HepG2 (cell line): ENCODE measurements around the gene AP2S1. TPM values are rescaled to one million over a fixed set of nuclear protein-coding genes. Genes with fewer than 3 reads are reported as not detected.

Experiments
- ATAC-seq: fragments of 200-7000 bp; cut with Tn5 transposase; 3 replicates; pipeline ENCODE4 v1.9.1; 2020; ENCODE audit warnings: mild to moderate bottlenecking, moderate library complexity
- BruUV-seq: library from RNA; stranded (reverse); fragments of 400-500 nt; replicated peaks from 2 replicates; lab custom pipeline; 2021; lab: Mats Ljungman, UMichigan
- CTCF ChIA-PET: fragments of 300-600 bp; formaldehyde crosslinking; extraction: SDS; loops from one replicate; lab custom pipeline; 2021; ENCODE audit warnings: low total read pairs, inconsistent platforms, low intra/inter-chr PET ratio; lab: Yijun Ruan, JAX
- POLR2A ChIA-PET: fragments of 350-600 bp; sonication (Branson Sonifier 250); formaldehyde crosslinking; loops from one replicate; lab custom pipeline; 2020; ENCODE audit warnings: antibody characterized with exemption, inconsistent platforms; lab: Yijun Ruan, JAX
- DNase-seq: peaks from one replicate; pipeline ENCODE4 v3.0.0-alpha.2; 2015; ENCODE audit warnings: low spot score
- FAIRE-seq: peaks from 3 replicates; lab custom pipeline; 2011; peaks lifted over from hg19 to GRCh38; lab: Jason Lieb, UNC
- H2AFZ ChIP-seq: one replicate; pipeline ENCODE4 v1.6.1; 2011; ENCODE audit warnings: low read length, inconsistent platforms
- H3K27ac ChIP-seq: fragments of 300-600 bp; 3 replicates; pipeline ENCODE4 v1.8.0; 2011; ENCODE audit warnings: mixed run types, mild to moderate bottlenecking, mixed read lengths, low read length, inconsistent platforms; ENCODE audit not compliant: insufficient read depth; ENCODE audit errors: extremely low read length
- H3K27me3 ChIP-seq, 2 experiments: fragments of 200-600 bp in 1 of 2; 2 replicates in 1 of 2; 3 replicates in 1 of 2; pipeline versions ENCODE4 v1.6.0 to v1.8.0; 2011; ENCODE audit warnings: low read length in 2 of 2, mild to moderate bottlenecking in 2 of 2, moderate library complexity in 2 of 2, inconsistent platforms in 1 of 2; ENCODE audit not compliant: insufficient read depth in 2 of 2, control insufficient read depth in 1 of 2
- H3K36me3 ChIP-seq, 2 experiments: fragments of 200-600 bp in 1 of 2; replicated peaks in 1 of 2; 2 replicates in 1 of 2; 3 replicates in 1 of 2; pipeline versions ENCODE4 v1.5.1 to v1.8.0; 2011; ENCODE audit warnings: low read length in 2 of 2, inconsistent platforms in 1 of 2; ENCODE audit not compliant: insufficient read depth in 2 of 2, control insufficient read depth in 1 of 2
- H3K4me1 ChIP-seq: 2 replicates; pipeline ENCODE4 v1.5.1; 2012; ENCODE audit warnings: low read length, inconsistent platforms; ENCODE audit not compliant: insufficient read depth
- H3K4me2 ChIP-seq: 2 replicates; pipeline ENCODE4 v1.6.0; 2011; ENCODE audit warnings: low read depth, low read length, inconsistent platforms
- H3K4me3 ChIP-seq, 3 experiments: fragments of 200-600 bp in 1 of 3; sonication (generic), shearing (Covaris generic) in 1 of 3; replicated peaks in 1 of 3; 2 replicates each; pipeline ENCODE4 v1.5.1; 2011 to 2016; ENCODE audit warnings: low read length in 3 of 3, inconsistent platforms in 2 of 3, low read depth in 2 of 3, mild to moderate bottlenecking in 2 of 3, control low read depth in 1 of 3, mixed read lengths in 1 of 3; ENCODE audit not compliant: insufficient read depth in 1 of 3
- H3K79me2 ChIP-seq: one replicate; pipeline ENCODE4 v1.6.1; 2011; ENCODE audit warnings: low read length, inconsistent platforms; ENCODE audit not compliant: insufficient read depth
- H3K9ac ChIP-seq: 2 replicates; pipeline ENCODE4 v1.6.0; 2011; ENCODE audit warnings: mild to moderate bottlenecking, low read depth, low read length, inconsistent platforms; ENCODE audit not compliant: insufficient read depth
- H3K9me3 ChIP-seq: 2 replicates; pipeline ENCODE4 v1.5.1; 2012; ENCODE audit warnings: mild to moderate bottlenecking, low read length
- H4K20me1 ChIP-seq: 2 replicates; pipeline ENCODE4 v1.6.0; 2011; ENCODE audit warnings: inconsistent platforms, mild to moderate bottlenecking, low read length, moderate library complexity; ENCODE audit not compliant: insufficient read depth
- CENPT ChIP-seq: sonication (generic); formaldehyde crosslinking; IDR thresholded peaks from 2 replicates; pipeline ENCODE4 v1.8.0; 2022; ENCODE audit warnings: low read depth, mild to moderate bottlenecking, moderate library complexity, missing genetic modification reagents
- MIER3 ChIP-seq: IDR thresholded peaks from 2 replicates; pipeline ENCODE4 v1.6.1; 2016; ENCODE audit warnings: missing compliant biosample characterization, borderline replicate concordance
- NAIF1 ChIP-seq: sonication (generic); formaldehyde crosslinking; IDR thresholded peaks from 2 replicates; pipeline ENCODE4 v1.5.0; 2020; ENCODE audit warnings: mild to moderate bottlenecking, missing genetic modification reagents, borderline replicate concordance
- PPARG ChIP-seq: conservative IDR thresholded peaks from 2 replicates; pipeline ENCODE4 v1.6.1; 2016; ENCODE audit warnings: missing biosample characterization, missing genetic modification reagents
- RARG ChIP-seq: sonication (generic); formaldehyde crosslinking; IDR thresholded peaks from 2 replicates; pipeline ENCODE4 v1.4.0; 2020; ENCODE audit warnings: low read depth, mild to moderate bottlenecking, missing genetic modification reagents
- RBM22 ChIP-seq: fragments of 200-400 bp; formaldehyde crosslinking; optimal IDR thresholded peaks from 2 replicates; pipeline ENCODE3; 2017; ENCODE audit warnings: mild to moderate bottlenecking, low read length, moderate library complexity
- SMAD1 ChIP-seq: sonication (generic); formaldehyde crosslinking; IDR thresholded peaks from 2 replicates; pipeline ENCODE4 v1.4.0; 2020; ENCODE audit warnings: missing genetic modification reagents, low read depth, mild to moderate bottlenecking, borderline replicate concordance
- ZBTB8A ChIP-seq: sonication (generic); formaldehyde crosslinking; IDR thresholded peaks from 2 replicates; pipeline ENCODE4 v1.4.0; 2020; ENCODE audit warnings: mild to moderate bottlenecking, low read depth, missing genetic modification reagents, borderline replicate concordance
- ZNF430 ChIP-seq: sonication (generic); formaldehyde crosslinking; IDR thresholded peaks from 2 replicates; pipeline ENCODE4 v1.9.0; 2021; ENCODE audit warnings: mild to moderate bottlenecking, missing genetic modification reagents
- WGBS: methylation state at CpG from one replicate; pipeline ENCODE4 v1.1.6; 2017; ENCODE audit warnings: low lambda C conversion rate; 5-methylcytosine and 5-hydroxymethylcytosine counted together
- in situ Hi-C: cut with HindIII; loops from 2 replicates; pipeline ENCODE4 v1.10.0; 2017; ENCODE audit warnings: low pct_unique_long_range_greater_than_20kb; ENCODE audit not compliant: extremely low pct_ligation_motif_present
- intact Hi-C: fragments of 100-400 bp; cut with micrococcal nuclease; formaldehyde crosslinking; loops from one replicate; pipeline ENCODE4 v1.10.0; 2022; ENCODE audit not compliant: unreplicated experiment
- polyA plus RNA-seq, 8 experiments: library from polyadenylated mRNA; depleted of rRNA in 3 of 8; stranded (reverse) in 7 of 8; unstranded in 1 of 8; fragments of >200 nt; fragmentation: Illumina TruSeq in 4 of 8; extraction: Trizol in 4 of 8; gene quantifications; 2 replicates each; pipeline versions ENCODE4 v1.2.1 to v1.2.3, GENCODE V29; 2011 to 2016; ENCODE audit warnings: low read depth in 4 of 8, missing spikeins in 1 of 8, mixed read lengths in 1 of 8; ENCODE audit not compliant: insufficient read depth in 1 of 8
- total RNA-seq, 5 experiments: library from RNA; depleted of rRNA; stranded (reverse); fragments of >200 nt; fragmentation: Illumina TruSeq; extraction: Trizol; gene quantifications; 2 replicates each; pipeline ENCODE4 v1.2.3, GENCODE V29; 2016; ENCODE audit warnings: low read depth in 1 of 5
- TF ChIP-seq, protein P1 (sequence below): IDR thresholded peaks from 2 replicates; pipeline ENCODE4 v1.6.1; 2016; ENCODE audit warnings: low read depth, control low read depth

The AP2S1 gene
- total and polyA plus RNA-seq, 2 of the 13 experiments (the other 11 are each of a cell fraction or from before 2014, with no cell fraction given): 45.2 to 86.1 TPM

DNA sequence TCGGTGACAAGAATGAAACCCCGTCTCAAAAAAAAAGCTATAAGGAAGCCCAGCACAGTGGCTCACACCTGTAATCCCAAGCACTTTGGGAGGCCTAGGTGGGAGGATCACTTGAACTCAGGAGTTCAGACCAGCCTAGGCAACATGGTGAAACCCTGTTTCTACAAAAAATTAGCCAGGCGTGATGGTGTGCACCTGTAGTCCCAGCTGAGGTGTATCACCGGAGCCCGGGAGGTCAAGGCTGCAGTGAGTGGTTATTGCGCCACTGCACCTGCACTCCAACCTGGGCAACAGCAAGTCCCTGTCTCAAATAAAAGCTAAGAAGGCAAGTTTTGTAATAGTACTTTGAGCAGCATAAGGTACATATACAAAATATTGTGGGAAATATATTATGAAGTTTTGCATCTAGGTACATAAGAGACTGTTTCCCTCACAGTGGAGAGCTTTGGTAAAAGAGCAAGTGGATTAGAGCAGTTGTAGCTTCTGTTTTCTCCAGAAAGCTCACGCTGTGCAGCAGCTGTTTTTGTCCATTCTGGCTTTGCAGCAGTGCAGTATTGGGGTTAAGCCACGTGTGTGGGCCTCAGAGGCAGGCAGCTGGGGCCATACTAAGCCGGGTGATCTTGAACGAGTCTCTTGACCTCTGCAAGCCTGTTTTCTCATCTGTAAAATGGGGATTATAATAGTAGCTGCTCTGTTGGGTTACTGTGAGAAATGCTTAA, 45.6 kb upstream of the AP2S1 start (continued):
- TF ChIP-seq NAIF1: no peak
- TF ChIP-seq MIER3 (CRISPR knock-in tag): no peak
- TF ChIP-seq, protein P1, sequence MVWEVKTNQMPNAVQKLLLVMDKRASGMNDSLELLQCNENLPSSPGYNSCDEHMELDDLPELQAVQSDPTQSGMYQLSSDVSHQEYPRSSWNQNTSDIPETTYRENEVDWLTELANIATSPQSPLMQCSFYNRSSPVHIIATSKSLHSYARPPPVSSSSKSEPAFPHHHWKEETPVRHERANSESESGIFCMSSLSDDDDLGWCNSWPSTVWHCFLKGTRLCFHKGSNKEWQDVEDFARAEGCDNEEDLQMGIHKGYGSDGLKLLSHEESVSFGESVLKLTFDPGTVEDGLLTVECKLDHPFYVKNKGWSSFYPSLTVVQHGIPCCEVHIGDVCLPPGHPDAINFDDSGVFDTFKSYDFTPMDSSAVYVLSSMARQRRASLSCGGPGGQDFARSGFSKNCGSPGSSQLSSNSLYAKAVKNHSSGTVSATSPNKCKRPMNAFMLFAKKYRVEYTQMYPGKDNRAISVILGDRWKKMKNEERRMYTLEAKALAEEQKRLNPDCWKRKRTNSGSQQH (CRISPR knock-in tag): no peak

DNA sequence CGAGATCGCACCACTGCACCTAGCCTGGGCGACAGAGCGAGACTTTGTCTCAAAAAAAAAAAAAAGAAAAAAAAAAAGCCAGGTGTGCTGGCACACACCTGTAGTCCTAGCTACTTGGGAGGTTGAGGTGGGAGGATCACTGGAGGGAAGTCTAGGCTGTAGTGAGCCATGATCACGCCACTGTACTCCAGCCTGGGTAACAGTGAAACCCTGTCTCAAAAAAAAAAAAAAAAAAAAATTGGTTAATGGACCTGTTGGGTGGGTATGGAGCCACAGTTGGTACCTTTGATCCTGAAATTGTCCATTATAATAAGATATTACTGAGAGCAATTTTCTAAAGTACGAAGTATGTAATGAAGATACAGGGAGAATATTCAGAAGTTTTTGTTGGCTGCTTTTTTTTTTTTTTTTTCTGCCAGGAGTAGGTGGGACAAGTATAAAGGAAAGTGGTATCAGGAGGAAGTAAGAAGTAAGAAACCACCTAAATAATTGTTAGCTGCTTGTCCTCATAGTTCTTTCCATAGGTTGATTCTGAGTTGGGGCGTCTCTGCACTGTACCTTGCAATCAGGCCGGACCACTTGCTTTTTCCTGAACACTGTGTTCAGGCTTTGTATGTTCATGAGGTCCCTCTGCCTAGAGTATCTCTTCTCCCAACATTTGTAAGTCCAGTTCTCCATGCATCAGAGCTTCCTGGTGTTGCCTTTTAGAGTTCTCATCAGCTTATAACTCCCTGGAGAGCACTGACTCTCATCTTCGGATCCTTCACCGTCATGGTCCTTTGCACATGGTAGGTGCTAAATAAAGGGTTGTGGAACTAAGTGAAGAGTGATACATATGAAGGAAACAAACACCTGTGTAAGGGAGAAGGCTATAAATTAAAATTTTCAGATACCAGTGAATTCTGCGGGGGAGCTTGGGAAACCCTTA, 41.9 kb upstream of the AP2S1 start:
- in situ Hi-C loops: no loop called here
- TF ChIP-seq RARG (no peak), SMAD1 (CRISPR knock-in tag) (no peak), RBM22 (peak; percentile 40), ZBTB8A (CRISPR knock-in tag) (no peak), CENPT (CRISPR knock-in tag) (no peak), ZNF430 (CRISPR knock-in tag) (no peak), PPARG (no peak)
- H3K27me3 ChIP-seq: no peaks in the 10 kb centered on the region
- no TSS peak for BruUV-seq
- no peak overlapping the region for H3K9ac ChIP-seq
- no peaks in the 10 kb centered on the region for H3K9me3 ChIP-seq
- H3K27ac ChIP-seq: peak overlapping the region; percentile 32
- CTCF ChIA-PET: no interaction called here
- H3K4me1 ChIP-seq: peaks cover 89% of the 10 kb centered on the region
- DNase-seq (no peak), FAIRE-seq (no peak), ATAC-seq (no peak)
- H3K79me2 ChIP-seq: peaks cover 83% of the 10 kb centered on the region
- intact Hi-C loops: loop anchor here (5.0 kb wide), 1 partner anchor 35 kb away; no protein-coding TSS in a partner anchor
- no peak overlapping the region for H3K4me2 ChIP-seq
- 97% methylated on average over 11 of the region's 11 CpGs for WGBS
- peaks cover 0 to 7% of the 10 kb centered on the region in 2 experiments; a peak in 1 of 5 replicates for H3K36me3 ChIP-seq
- no peak overlapping the region for H2AFZ ChIP-seq
- POLR2A ChIA-PET: interaction anchor here (1.7 kb wide), 1 partner anchor 33 kb away, joined by 4 read pairs; no protein-coding TSS in a partner anchor
- no peak overlapping the region for H3K4me3 ChIP-seq
- H4K20me1 ChIP-seq: 0 out of 2 replicates have a peak, but pooled peaks cover 7% of the 10 kb centered on the region
